Activated CD8-positive, alpha-beta T cell treated with anti-CD3 and anti-CD28 coated beads, Interleukin-2, amount 10 ng/mL, durations not matched to agents 7 days and 5 days (primary cell): Measurements from ENCODE around the gene ELMO1. TPM values are rescaled to one million over a fixed set of nuclear protein-coding genes. Genes with fewer than 3 reads are reported as not detected.

Experiments used
- ATAC-seq: fragments of 150-1000 bp; cut with Tn5 transposase; one replicate; pipeline ENCODE4 v1.10.0; 2021; ENCODE audit warnings: moderate library complexity
- CTCF ChIA-PET: fragments of 350-600 bp; sonication (Branson Sonifier 250); formaldehyde crosslinking; loops from one replicate; lab custom pipeline; 2021; ENCODE audit warnings: antibody characterized with exemption; lab: Charles Lee
- POLR2A ChIA-PET: fragments of 350-600 bp; sonication (Branson Sonifier 250); formaldehyde crosslinking; loops from one replicate; lab custom pipeline; 2021; ENCODE audit warnings: antibody characterized with exemption; lab: Charles Lee
- DNase-seq: peaks from one replicate; pipeline ENCODE4 v3.0.0-alpha.2; 2020
- H3K27ac Mint-ChIP-seq: one replicate; pipeline ENCODE4 v1.8.0; 2021; ENCODE audit warnings: mild to moderate bottlenecking, mixed read lengths
- H3K27me3 Mint-ChIP-seq: one replicate; pipeline ENCODE4 v1.8.0; 2021; ENCODE audit warnings: low read depth, mixed read lengths
- H3K36me3 Mint-ChIP-seq: one replicate; pipeline ENCODE4 v1.8.0; 2021; ENCODE audit warnings: low read depth, mixed read lengths
- H3K4me1 Mint-ChIP-seq: one replicate; pipeline ENCODE4 v1.8.0; 2021; ENCODE audit warnings: low read depth, mixed read lengths
- H3K4me3 Mint-ChIP-seq: one replicate; pipeline ENCODE4 v1.8.0; 2021; ENCODE audit warnings: mild to moderate bottlenecking, mixed read lengths
- H3K9me3 Mint-ChIP-seq: one replicate; pipeline ENCODE4 v1.8.0; 2022; ENCODE audit warnings: mixed read lengths; ENCODE audit not compliant: insufficient read depth
- total RNA-seq, 2 experiments: library from RNA; stranded (reverse); gene quantifications; one replicate each; pipeline ENCODE4 v1.2.3, GENCODE V29; 2021

The ELMO1 gene
- total RNA-seq, 2 experiments from 2014 or later, result 64.0 to 68.5 TPM

GRCh38 chr7:37442268-37442667, 6.4 kb downstream of the ELMO1 start:
- no peaks in the 10 kb centered on the region for H3K9me3 Mint-ChIP-seq
- peaks cover 45% of the 10 kb centered on the region for H3K4me1 Mint-ChIP-seq
- CTCF ChIA-PET, result interaction anchor here (3.2 kb wide), 1 partner anchor 89 kb away, joined by 9 read pairs; no protein-coding TSS in a partner anchor
- no peaks in the 10 kb centered on the region for H3K27me3 Mint-ChIP-seq
- DNase-seq (no peak), ATAC-seq (no peak)
- POLR2A ChIA-PET, result interaction anchor here (1.5 kb wide), 1 partner anchor 33 kb away, joined by 3 read pairs; no protein-coding TSS in a partner anchor
- no peak overlapping the region for H3K4me3 Mint-ChIP-seq
- H3K36me3 Mint-ChIP-seq, result peaks cover 3% of the 10 kb centered on the region
- H3K27ac Mint-ChIP-seq, result no peak overlapping the region

GRCh38 chr7:37441816-37442215, 6.8 kb downstream of the ELMO1 start:
- Mint-ChIP-seq H3K27ac (no peak overlapping the region), H3K9me3 (no peaks in the 10 kb centered on the region), H3K4me3 (no peak overlapping the region), H3K36me3 (peaks cover 3% of the 10 kb centered on the region), H3K4me1 (peaks cover 41% of the 10 kb centered on the region), H3K27me3 (no peaks in the 10 kb centered on the region)
- POLR2A ChIA-PET, result interaction anchor here (1.5 kb wide), 1 partner anchor 32 kb away, joined by 3 read pairs; no protein-coding TSS in a partner anchor
- DNase-seq (no peak), ATAC-seq (no peak)
- CTCF ChIA-PET, result interaction anchor here (1.4 to 3.2 kb wide), 2 partner anchors 32 to 89 kb away, joined by 3 to 9 read pairs; no protein-coding TSS in a partner anchor

- ChIA-PET POLR2A (interaction anchor here (0.6 to 1.5 kb wide), 2 partner anchors 32 to 354 kb away, joined by 3 read pairs; no protein-coding TSS in a partner anchor), CTCF (interaction anchor here (1.4 to 3.2 kb wide), 3 partner anchors 7 to 88 kb away, joined by 3 to 13 read pairs (median 9); partner anchors contain the start of gene ELMO1)
- Mint-ChIP-seq H3K27ac (peak overlapping the region; percentile 77), H3K36me3 (no peaks in the 10 kb centered on the region), H3K4me1 (peaks cover 37% of the 10 kb centered on the region), H3K4me3 (peak overlapping the region; percentile 33), H3K9me3 (no peaks in the 10 kb centered on the region), H3K27me3 (no peaks in the 10 kb centered on the region)
- no peak for DNase-seq
- peak; percentile 16 for ATAC-seq
These were observed 7.3 kb downstream of the ELMO1 start for GRCh38 chr7:37441386-37441760.

GRCh38 chr7:37440738-37441385, 7.8 kb downstream of the ELMO1 start:
- Mint-ChIP-seq H3K36me3 (no peaks in the 10 kb centered on the region), H3K4me1 (peaks cover 31% of the 10 kb centered on the region), H3K4me3 (peak overlapping the region; percentile 33), H3K27me3 (no peaks in the 10 kb centered on the region), H3K27ac (peak overlapping the region; percentile 77), H3K9me3 (no peaks in the 10 kb centered on the region)
- DNase-seq (peak; percentile 45), ATAC-seq (peak; percentile 85)
- ChIA-PET POLR2A (interaction anchor here (0.6 to 1.7 kb wide), 3 partner anchors 9 to 354 kb away, joined by 3 to 4 read pairs (median 3); no protein-coding TSS in a partner anchor), CTCF (interaction anchor here (0.6 to 3.2 kb wide), 4 partner anchors 8 to 88 kb away, joined by 3 to 13 read pairs (median 6); partner anchors contain the start of gene ELMO1)

- POLR2A ChIA-PET, result interaction anchor here (1.5 to 1.7 kb wide), 2 partner anchors 8 to 10 kb away, joined by 4 read pairs; no protein-coding TSS in a partner anchor
- Mint-ChIP-seq H3K27ac (no peak overlapping the region), H3K27me3 (no peaks in the 10 kb centered on the region), H3K36me3 (no peaks in the 10 kb centered on the region), H3K4me3 (no peak overlapping the region), H3K9me3 (no peaks in the 10 kb centered on the region), H3K4me1 (peaks cover 26% of the 10 kb centered on the region)
- no peak for ATAC-seq
- CTCF ChIA-PET, result interaction anchor here (1.5 to 3.2 kb wide), 3 partner anchors 9 to 86 kb away, joined by 3 to 13 read pairs (median 9); partner anchors contain the start of gene ELMO1
- no peak for DNase-seq
These were observed 9.0 kb downstream of the ELMO1 start for GRCh38 chr7:37439653-37440026.

GRCh38 chr7:37438906-37439652, 9.6 kb downstream of the ELMO1 start:
- CTCF ChIA-PET, result interaction anchor here (1.5 to 3.2 kb wide), 3 partner anchors 10 to 86 kb away, joined by 3 to 13 read pairs (median 9); partner anchors contain the start of gene ELMO1
- H3K27ac Mint-ChIP-seq, result no peak overlapping the region
- POLR2A ChIA-PET, result interaction anchor here (1.5 to 1.7 kb wide), 2 partner anchors 9 to 11 kb away, joined by 4 read pairs; no protein-coding TSS in a partner anchor
- ATAC-seq, result no peak
- H3K36me3 Mint-ChIP-seq, result no peaks in the 10 kb centered on the region
- DNase-seq, result no peak
- no peaks in the 10 kb centered on the region for H3K27me3 Mint-ChIP-seq
- no peak overlapping the region for H3K4me3 Mint-ChIP-seq
- H3K4me1 Mint-ChIP-seq, result peaks cover 28% of the 10 kb centered on the region
- no peaks in the 10 kb centered on the region for H3K9me3 Mint-ChIP-seq

GRCh38 chr7:37435156-37435855, 13.4 kb downstream of the ELMO1 start:
- no peak overlapping the region for H3K4me3 Mint-ChIP-seq
- CTCF ChIA-PET, result no interaction called here
- no peaks in the 10 kb centered on the region for H3K9me3 Mint-ChIP-seq
- H3K27me3 Mint-ChIP-seq, result no peaks in the 10 kb centered on the region
- POLR2A ChIA-PET, result interaction anchor here (1.2 kb wide), 1 partner anchor 10 kb away, joined by 3 read pairs; no protein-coding TSS in a partner anchor
- no peak overlapping the region for H3K27ac Mint-ChIP-seq
- DNase-seq, result no peak
- peaks cover 29% of the 10 kb centered on the region for H3K4me1 Mint-ChIP-seq
- H3K36me3 Mint-ChIP-seq, result no peaks in the 10 kb centered on the region
- no peak for ATAC-seq

GRCh38 chr7:37434529-37434928, 14.1 kb downstream of the ELMO1 start:
- CTCF ChIA-PET, result no interaction called here
- no peak overlapping the region for H3K27ac Mint-ChIP-seq

GRCh38 chr7:37433166-37433565, 15.5 kb downstream of the ELMO1 start:
- Mint-ChIP-seq H3K27me3 (no peaks in the 10 kb centered on the region), H3K4me1 (peaks cover 23% of the 10 kb centered on the region), H3K27ac (no peak overlapping the region), H3K4me3 (no peak overlapping the region), H3K36me3 (peaks cover 3% of the 10 kb centered on the region), H3K9me3 (no peaks in the 10 kb centered on the region)
- ATAC-seq (no peak), DNase-seq (no peak)
- CTCF ChIA-PET, result no interaction called here
- POLR2A ChIA-PET, result no interaction called here

More at GRCh38 chr7:37434529-37434928, 14.1 kb downstream of the ELMO1 start:
- Mint-ChIP-seq H3K27me3 (no peaks in the 10 kb centered on the region), H3K9me3 (no peaks in the 10 kb centered on the region), H3K4me1 (peaks cover 27% of the 10 kb centered on the region), H3K4me3 (no peak overlapping the region), H3K36me3 (no peaks in the 10 kb centered on the region)
- DNase-seq (no peak), ATAC-seq (no peak)
- POLR2A ChIA-PET, result no interaction called here

GRCh38 chr7:37432281-37432920, 16.3 kb downstream of the ELMO1 start:
- Mint-ChIP-seq H3K9me3 (no peaks in the 10 kb centered on the region), H3K4me3 (no peak overlapping the region), H3K27me3 (no peaks in the 10 kb centered on the region), H3K36me3 (peaks cover 3% of the 10 kb centered on the region), H3K4me1 (peaks cover 23% of the 10 kb centered on the region), H3K27ac (no peak overlapping the region)
- CTCF ChIA-PET, result no interaction called here
- ATAC-seq (peak; percentile 63), DNase-seq (peak; percentile 42)
- POLR2A ChIA-PET, result no interaction called here

GRCh38 chr7:37431413-37431812, 17.3 kb downstream of the ELMO1 start:
- DNase-seq (no peak), ATAC-seq (no peak)
- ChIA-PET CTCF (interaction anchor here (0.6 kb wide), 1 partner anchor 167 kb away, joined by 3 read pairs; no protein-coding TSS in a partner anchor), POLR2A (no interaction called here)
- H3K4me1 Mint-ChIP-seq, result peaks cover 23% of the 10 kb centered on the region
- H3K36me3 Mint-ChIP-seq, result peaks cover 3% of the 10 kb centered on the region
- H3K4me3 Mint-ChIP-seq, result no peak overlapping the region
- no peaks in the 10 kb centered on the region for H3K27me3 Mint-ChIP-seq
- no peaks in the 10 kb centered on the region for H3K9me3 Mint-ChIP-seq
- no peak overlapping the region for H3K27ac Mint-ChIP-seq
